ENCODE measurements around the gene ABCD4. TPM values are rescaled to one million over a fixed set of nuclear protein-coding genes. Genes with fewer than 3 reads are reported as not detected.

ABCD4 gene
- total RNA-seq (2021; ENCODE audit: unreplicated experiment) = 45.3 TPM
- polyA plus RNA-seq (2012) = 47.3 and 47.7 TPM in 2 replicates
- percentile 69 among the genes with signal in this experiment for Bru-seq, nascent RNA
- BruChase-seq, experiment 1, labeled RNA remaining after a 6-hour chase = percentile 77 among the genes with signal in this experiment
- BruChase-seq, experiment 2, labeled RNA remaining after a 2-hour chase = percentile 88 among the genes with signal in this experiment
- long read RNA-seq, transcript ABCD4-201 (19 exons, 3,003 nt) = major isoform, 8 of 50 reads
- long read RNA-seq, partial matches to known transcripts = 15 of 50 reads
- long read RNA-seq, other reads (novel, unspliced or antisense) = 23 of 50 reads

DNA sequence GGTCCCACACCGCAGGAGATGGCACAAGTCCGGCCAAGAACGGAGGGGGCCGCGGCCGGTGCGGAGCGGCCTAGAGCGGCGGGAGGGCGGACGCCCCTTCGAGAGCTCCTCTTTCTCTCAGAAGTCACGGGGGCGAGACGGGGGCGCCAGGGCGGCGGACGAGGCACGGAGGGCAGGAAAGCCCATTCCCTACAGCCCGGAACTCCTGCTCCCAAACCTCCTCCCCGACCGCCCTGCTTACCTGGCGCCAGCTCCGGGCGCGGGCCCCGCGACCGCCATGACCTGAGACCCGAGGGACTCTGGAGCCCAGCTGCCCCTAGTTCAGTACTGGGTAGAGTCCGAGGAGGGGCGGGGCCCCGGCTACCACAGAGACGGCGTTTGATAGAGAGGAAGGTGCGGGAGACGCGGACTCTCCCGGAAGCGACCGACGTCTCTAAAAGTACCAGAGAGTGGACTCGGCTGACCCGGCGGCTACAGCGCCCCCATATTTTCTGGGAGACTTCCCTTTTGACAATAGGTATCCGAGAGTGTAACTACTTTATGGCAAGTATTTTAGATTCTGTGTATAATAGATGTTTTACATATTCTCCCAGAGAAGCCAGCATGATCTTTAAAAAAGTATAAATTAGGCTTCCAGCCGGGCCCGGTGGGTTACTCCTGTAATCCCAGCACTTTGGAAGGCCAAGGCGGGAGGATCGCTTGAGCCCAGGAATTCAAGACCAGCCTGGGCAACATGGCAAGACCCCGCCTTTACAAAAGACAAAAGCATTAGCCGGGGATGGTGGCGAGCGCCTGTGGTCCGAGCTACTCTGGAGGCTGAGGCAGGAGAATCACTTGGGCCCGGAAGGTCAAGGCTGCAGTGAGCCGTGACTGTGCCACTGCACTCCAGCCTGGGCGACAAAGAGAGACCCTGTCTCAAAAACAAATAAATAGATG is at the start of gene ABCD4:
ABCD4 (minus strand) TSS at position 301 of the 936 bp plus-strand sequence; CDS start at position 279, 22 bp downstream.
- Histone ChIP-seq H3K79me2 (ENCODE audit: insufficient read depth, low read length) (peaks cover 41% of the 10 kb centered on the region), H4K20me1 (ENCODE audit: insufficient read depth) (no peaks in the 10 kb centered on the region), H3K9me2 (ENCODE audit: insufficient read depth) (no peaks in the 10 kb centered on the region), H3K4me3 (replicated peaks in 1 of 2; ENCODE audit: low read depth in 1 of 2, low read length in 2 of 2) (peak within 1 kb of the TSS; percentile 78 to 83), H3K4me1 (ENCODE audit: control insufficient read depth in 1 of 2, insufficient read depth in 2 of 2, low read length in 2 of 2) (peaks cover 13 to 39% of the 10 kb centered on the region in 2 experiments), H3K27me3 (ENCODE audit: insufficient read depth, low read length) (no peaks in the 10 kb centered on the region), H2AFZ (ENCODE audit: low read depth, low read length, poor library complexity, severe bottlenecking) (peak within 1 kb of the TSS; percentile 62), H3K36me3 (ENCODE audit: control insufficient read depth in 1 of 2, insufficient read depth in 2 of 2, low read length in 2 of 2) (peaks cover 0 to 4% of the 10 kb centered on the region in 2 experiments; a peak in 1 of 4 replicates), H3K4me2 (ENCODE audit: low read length) (peak within 1 kb of the TSS; percentile 80), H3K27ac (ENCODE audit: low read depth, low read length) (peak within 1 kb of the TSS; percentile 78), H3K9me3 (ENCODE audit: control insufficient read depth in 1 of 2, insufficient read depth in 1 of 2, low read depth in 1 of 2, low read length in 2 of 2) (no peaks in the 10 kb centered on the region), H3K9ac (ENCODE audit: low read length) (peak within 1 kb of the TSS; percentile 73)
- ChIA-PET RAD21 (ENCODE audit: low non-redundant PET in 1 of 2, low total read pairs in 2 of 2, uncharacterized antibody in 2 of 2, unreplicated experiment in 2 of 2) (no interaction called here), CTCF (interaction anchor here (0.6 to 1.5 kb wide), 7 partner anchors 9 to 184 kb away, joined by 3 to 4 read pairs (median 4); no protein-coding TSS in a partner anchor), POLR2A (interaction anchor here (0.8 to 1.7 kb wide), 5 partner anchors 9 to 576 kb away, joined by 3 to 7 read pairs (median 4); no protein-coding TSS in a partner anchor)
- intact Hi-C loops (cut with micrococcal nuclease) = no loop called here
- ATAC-seq (peak; percentile 95), DNase-seq (ENCODE audit: low read depth, low spot score) (peak; percentile 89)
- TSS peak; percentile 88 for BruUV-seq (replicated peaks)
- TF ChIP-seq ELF1 (IDR thresholded peaks at IDR 0.05; ENCODE audit: borderline replicate concordance, low read depth) (peak; percentile 80; the same call in 1 of the 2 replicates), CBX3 (IDR thresholded peaks at IDR 0.05; ENCODE audit: low read depth) (peak; percentile 74; the same call in 1 of the 2 replicates), EGR1 (IDR thresholded peaks at IDR 0.05; ENCODE audit: low read depth) (0 out of 2 replicates have a peak, but pooled peaks have one; percentile 4), ZNF274 (IDR thresholded peaks at IDR 0.05; ENCODE audit: low read depth, low read length) (no peak), YY1 (IDR thresholded peaks at IDR 0.05; ENCODE audit: extremely low read depth, insufficient replicate concordance, low read depth, low read length) (peak; percentile 72), EZH2 (IDR thresholded peaks at IDR 0.05) (no peak), JUND (IDR thresholded peaks at IDR 0.05) (peak; percentile 24; the same call in 1 of the 2 replicates), SRF (IDR thresholded peaks at IDR 0.05; ENCODE audit: low read depth) (peak; percentile 20; the same call in 1 of the 2 replicates), EZH2phosphoT487 (IDR thresholded peaks at IDR 0.05; ENCODE audit: borderline replicate concordance) (no peak), TCF7L2 (IDR thresholded peaks at IDR 0.05; ENCODE audit: borderline replicate concordance, extremely low read depth, insufficient read depth, insufficient read length) (peak; percentile 6), CEBPB (IDR thresholded peaks at IDR 0.05; ENCODE audit: low read depth) (no peak), RAD21 (IDR thresholded peaks at IDR 0.05; ENCODE audit: low read depth) (no peak), SP1 (IDR thresholded peaks at IDR 0.05; ENCODE audit: low read depth) (peak; percentile 54), ZFX (IDR thresholded peaks at IDR 0.05) (peak; percentile 70), POLR2AphosphoS5 (IDR thresholded peaks at IDR 0.05; ENCODE audit: low read depth, low read length) (peak; percentile 98)
- TF ChIP-seq, protein P1, sequence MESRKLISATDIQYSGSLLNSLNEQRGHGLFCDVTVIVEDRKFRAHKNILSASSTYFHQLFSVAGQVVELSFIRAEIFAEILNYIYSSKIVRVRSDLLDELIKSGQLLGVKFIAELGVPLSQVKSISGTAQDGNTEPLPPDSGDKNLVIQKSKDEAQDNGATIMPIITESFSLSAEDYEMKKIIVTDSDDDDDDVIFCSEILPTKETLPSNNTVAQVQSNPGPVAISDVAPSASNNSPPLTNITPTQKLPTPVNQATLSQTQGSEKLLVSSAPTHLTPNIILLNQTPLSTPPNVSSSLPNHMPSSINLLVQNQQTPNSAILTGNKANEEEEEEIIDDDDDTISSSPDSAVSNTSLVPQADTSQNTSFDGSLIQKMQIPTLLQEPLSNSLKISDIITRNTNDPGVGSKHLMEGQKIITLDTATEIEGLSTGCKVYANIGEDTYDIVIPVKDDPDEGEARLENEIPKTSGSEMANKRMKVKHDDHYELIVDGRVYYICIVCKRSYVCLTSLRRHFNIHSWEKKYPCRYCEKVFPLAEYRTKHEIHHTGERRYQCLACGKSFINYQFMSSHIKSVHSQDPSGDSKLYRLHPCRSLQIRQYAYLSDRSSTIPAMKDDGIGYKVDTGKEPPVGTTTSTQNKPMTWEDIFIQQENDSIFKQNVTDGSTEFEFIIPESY (IDR thresholded peaks at IDR 0.05; ENCODE audit: extremely low read depth, insufficient replicate concordance, low read length) = no peak
- TF ChIP-seq, protein P2, sequence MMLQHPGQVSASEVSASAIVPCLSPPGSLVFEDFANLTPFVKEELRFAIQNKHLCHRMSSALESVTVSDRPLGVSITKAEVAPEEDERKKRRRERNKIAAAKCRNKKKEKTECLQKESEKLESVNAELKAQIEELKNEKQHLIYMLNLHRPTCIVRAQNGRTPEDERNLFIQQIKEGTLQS (IDR thresholded peaks at IDR 0.05) = no peak
- TF ChIP-seq, protein P3, sequence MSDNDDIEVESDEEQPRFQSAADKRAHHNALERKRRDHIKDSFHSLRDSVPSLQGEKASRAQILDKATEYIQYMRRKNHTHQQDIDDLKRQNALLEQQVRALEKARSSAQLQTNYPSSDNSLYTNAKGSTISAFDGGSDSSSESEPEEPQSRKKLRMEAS (IDR thresholded peaks at IDR 0.05) = no peak; the same call in 1 of the 2 replicates
- TF ChIP-seq, protein P4, sequence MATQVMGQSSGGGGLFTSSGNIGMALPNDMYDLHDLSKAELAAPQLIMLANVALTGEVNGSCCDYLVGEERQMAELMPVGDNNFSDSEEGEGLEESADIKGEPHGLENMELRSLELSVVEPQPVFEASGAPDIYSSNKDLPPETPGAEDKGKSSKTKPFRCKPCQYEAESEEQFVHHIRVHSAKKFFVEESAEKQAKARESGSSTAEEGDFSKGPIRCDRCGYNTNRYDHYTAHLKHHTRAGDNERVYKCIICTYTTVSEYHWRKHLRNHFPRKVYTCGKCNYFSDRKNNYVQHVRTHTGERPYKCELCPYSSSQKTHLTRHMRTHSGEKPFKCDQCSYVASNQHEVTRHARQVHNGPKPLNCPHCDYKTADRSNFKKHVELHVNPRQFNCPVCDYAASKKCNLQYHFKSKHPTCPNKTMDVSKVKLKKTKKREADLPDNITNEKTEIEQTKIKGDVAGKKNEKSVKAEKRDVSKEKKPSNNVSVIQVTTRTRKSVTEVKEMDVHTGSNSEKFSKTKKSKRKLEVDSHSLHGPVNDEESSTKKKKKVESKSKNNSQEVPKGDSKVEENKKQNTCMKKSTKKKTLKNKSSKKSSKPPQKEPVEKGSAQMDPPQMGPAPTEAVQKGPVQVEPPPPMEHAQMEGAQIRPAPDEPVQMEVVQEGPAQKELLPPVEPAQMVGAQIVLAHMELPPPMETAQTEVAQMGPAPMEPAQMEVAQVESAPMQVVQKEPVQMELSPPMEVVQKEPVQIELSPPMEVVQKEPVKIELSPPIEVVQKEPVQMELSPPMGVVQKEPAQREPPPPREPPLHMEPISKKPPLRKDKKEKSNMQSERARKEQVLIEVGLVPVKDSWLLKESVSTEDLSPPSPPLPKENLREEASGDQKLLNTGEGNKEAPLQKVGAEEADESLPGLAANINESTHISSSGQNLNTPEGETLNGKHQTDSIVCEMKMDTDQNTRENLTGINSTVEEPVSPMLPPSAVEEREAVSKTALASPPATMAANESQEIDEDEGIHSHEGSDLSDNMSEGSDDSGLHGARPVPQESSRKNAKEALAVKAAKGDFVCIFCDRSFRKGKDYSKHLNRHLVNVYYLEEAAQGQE (IDR thresholded peaks at IDR 0.05; ENCODE audit: low read depth) = no peak
